Left colon (tissue), 2 donors: ENCODE results near the gene ZNF486. TPM values are rescaled to one million over a fixed set of nuclear protein-coding genes. Genes with fewer than 3 reads are reported as not detected.
"Not testable (repeated sequence)": the region's sequence is repeated elsewhere in the genome, so short reads cannot be mapped to it uniquely, and the experiment has no call there.

Experiments used
- ATAC-seq: fragments of 200-7000 bp; cut with Tn5 transposase; one replicate; pipeline ENCODE4 v1.9.1; 2020; ENCODE audit warnings: mild to moderate bottlenecking, moderate library complexity
- DNase-seq, 2 donors: peaks; one replicate each; pipeline ENCODE4 v3.0.0-alpha.2; 2020
- intact Hi-C, 2 donors: fragments of 100-400 bp; cut with DNase I in 1 of 2; cut with micrococcal nuclease in 1 of 2; formaldehyde crosslinking; loops; one replicate each; pipeline versions ENCODE4 v1.11.2 to v1.14.0; 2022; cut with DNase I, micrococcal nuclease
- total RNA-seq, 2 donors: library from RNA; stranded (reverse); fragmentation: NEBNext Ultra II Directional; extraction: Animal tissue kit (Norgen Biotek cat#: 25700); gene quantifications; one replicate each; pipeline ENCODE4 v1.2.1, GENCODE V29; 2021
- donor health status: DM: no; HTN: no; CAD: no.
- donor health status: DM: yes; HTN: yes; CAD: no.

ZNF486 gene
- total RNA-seq, 2 donors from 2014 or later, result 2.4 to 4.6 TPM

DNA sequence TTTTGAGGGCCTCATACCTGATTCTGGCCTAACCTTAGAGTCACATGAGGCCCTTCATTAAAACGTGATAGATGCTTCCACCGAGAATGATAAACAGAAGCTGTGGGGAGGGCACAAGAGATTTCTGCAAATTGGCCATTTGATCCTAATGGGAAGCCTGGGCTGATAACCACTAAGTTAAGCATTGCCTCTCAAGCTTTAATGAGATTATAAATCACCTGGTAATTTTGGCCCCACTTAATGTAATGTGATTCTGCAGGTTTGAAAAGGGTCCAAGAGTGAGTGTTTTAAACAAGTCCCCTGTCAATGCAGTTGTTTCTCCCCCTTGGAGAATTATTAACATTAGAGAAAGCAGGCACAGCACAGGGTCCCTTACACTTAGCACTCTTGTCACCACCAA is 42.0 kb downstream of the ZNF486 start:
- DNase-seq (no peak), ATAC-seq (no peak)
- intact Hi-C loops, result no loop called here

- ATAC-seq, DNase-seq, intact Hi-C loops: not testable (repeated sequence)
Measured at GRCh38 chr19:20214366-20214765, 47.4 kb downstream of the ZNF486 start.

GRCh38 chr19:20221605-20222004 is 54.6 kb downstream of the ZNF486 start:
- intact Hi-C loops, DNase-seq: not testable (repeated sequence)
- peak; percentile 63 for ATAC-seq

- intact Hi-C loops, result no loop called here
- peak; percentile 39 to 47 for DNase-seq
- ATAC-seq, result peak; percentile 96
Measured at GRCh38 chr19:20233105-20233504, 66.1 kb downstream of the ZNF486 start.

GRCh38 chr19:20235156-20235555 is 68.1 kb downstream of the ZNF486 start:
- DNase-seq, result no peak
- ATAC-seq, result no peak
- intact Hi-C loops, result no loop called here

- intact Hi-C loops, result no loop called here
- DNase-seq (peak; percentile 81 to 95), ATAC-seq (peak; percentile 95)
Measured at GRCh38 chr19:20237773-20238623, 71.0 kb downstream of the ZNF486 start.

GRCh38 chr19:20243629-20244028 is 76.6 kb downstream of the ZNF486 start:
- DNase-seq, result no peak
- no peak for ATAC-seq
- intact Hi-C loops, result no loop called here

- intact Hi-C loops, result no loop called here
- DNase-seq (no peak), ATAC-seq (no peak)
Measured at GRCh38 chr19:20244356-20244755, 77.3 kb downstream of the ZNF486 start.

DNA sequence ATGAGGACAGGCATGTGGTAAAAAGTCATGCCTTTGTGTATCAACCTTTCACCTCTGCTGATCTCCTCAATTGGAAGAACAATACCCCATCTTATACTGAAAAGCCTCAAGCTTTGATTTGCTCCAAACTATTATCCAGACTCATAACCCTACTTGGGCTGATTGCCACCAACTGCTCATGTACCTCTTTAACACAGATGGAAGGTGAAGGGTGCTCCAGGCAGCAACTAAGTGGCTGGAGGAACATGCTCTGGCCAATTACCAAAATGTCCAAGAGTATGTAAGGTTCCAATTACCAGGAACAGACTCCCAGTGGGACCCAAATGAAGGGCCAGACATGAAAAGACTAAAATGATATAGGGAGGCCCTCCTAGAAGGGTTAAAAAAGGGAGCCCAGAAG is 78.3 kb downstream of the ZNF486 start:
- DNase-seq (no peak), ATAC-seq (no peak)
- intact Hi-C loops, result no loop called here

GRCh38 chr19:20247016-20247683 is 80.1 kb downstream of the ZNF486 start:
- ATAC-seq, result no peak
- DNase-seq, result no peak
- intact Hi-C loops, result no loop called here

GRCh38 chr19:20248258-20248657 is 81.2 kb downstream of the ZNF486 start:
- ATAC-seq, DNase-seq, intact Hi-C loops: not testable (repeated sequence)

Other genes starting within 250 kb of the ZNF486 start
- gene ZNF682, start 127.7 kb upstream of the ZNF486 start, total RNA-seq, result 1 to 10 TPM; 4.7 to 4.8 TPM
- 1 to 10 TPM; 3.2 to 3.4 TPM for gene ZNF90, start 89.2 kb upstream of the ZNF486 start, total RNA-seq